Erythroblast (primary cell): Measurements from ENCODE around the gene TNFAIP8L3.

ENCODE experiments used
- GATA1 ChIP-seq: IDR thresholded peaks from 2 replicates; pipeline ENCODE4 v1.6.1; 2011; ENCODE audit warnings: low read depth, mild to moderate bottlenecking, control low read depth, low read length, moderate library complexity
- POLR2A ChIP-seq: IDR thresholded peaks from 2 replicates; pipeline ENCODE4 v1.6.1; 2011; ENCODE audit warnings: mild to moderate bottlenecking, low read length

DNA sequence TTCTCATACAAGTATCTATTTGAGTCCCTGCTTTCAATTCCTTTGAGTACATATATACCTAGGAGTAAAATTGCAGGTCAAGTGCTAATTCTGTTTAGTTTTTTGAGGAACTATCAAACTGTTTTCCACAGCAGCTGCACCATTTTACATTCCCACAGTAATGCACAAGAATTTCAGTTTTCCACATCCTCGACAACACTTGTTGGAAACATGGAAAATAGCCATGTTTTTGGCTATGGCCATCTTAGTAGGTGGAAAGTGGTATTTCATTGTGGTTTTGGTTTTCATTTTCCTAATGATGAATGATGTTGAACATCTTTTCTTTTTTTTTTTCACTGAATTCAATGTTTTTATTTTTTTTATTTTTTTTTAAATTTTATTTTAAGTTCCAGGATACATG, 44.4 kb upstream of the TNFAIP8L3 start:
- TF ChIP-seq POLR2A, result no peak
- TF ChIP-seq GATA1, result no peak
